Left lung (tissue), 10 donors: ENCODE measurements around the gene ARSD. TPM values are rescaled to one million over a fixed set of nuclear protein-coding genes. Genes with fewer than 3 reads are reported as not detected.
A peak's percentile ranks its signal among the peaks of the same experiment; 100 is the strongest.
"Not testable (repeated sequence)": the region's sequence is repeated elsewhere in the genome, so short reads cannot be mapped to it uniquely, and the experiment has no call there.

Experiments
- ATAC-seq: fragments of 200-7000 bp; cut with Tn5 transposase; one replicate; pipeline ENCODE4 v1.9.1; 2020; ENCODE audit warnings: moderate library complexity
- DNase-seq, 4 donors: peaks; one replicate each; pipeline ENCODE4 v3.0.0-alpha.2; 2013 to 2020
- H3K27ac ChIP-seq, 2 donors: fragments of 200-600 bp; sonication (generic) in 1 of 2; one replicate each; pipeline versions ENCODE4 v1.5.0 to v1.8.0; 2020 to 2021
- H3K27me3 ChIP-seq, 2 donors: fragments of 200-600 bp; sonication (generic) in 1 of 2; one replicate each; pipeline versions ENCODE4 v1.5.0 to v1.8.0; 2020 to 2021
- H3K36me3 ChIP-seq, 2 donors: fragments of 200-600 bp; sonication (generic) in 1 of 2; one replicate each; pipeline versions ENCODE4 v1.5.0 to v1.8.0; 2020 to 2021
- H3K4me1 ChIP-seq, 2 donors: fragments of 200-600 bp; one replicate each; pipeline ENCODE4 v1.8.0; 2021
- H3K4me3 ChIP-seq, 2 donors: fragments of 200-600 bp; sonication (generic) in 1 of 2; one replicate each; pipeline versions ENCODE4 v1.5.0 to v1.8.0; 2020 to 2021; ENCODE audit warnings: mild to moderate bottlenecking in 1 of 2
- H3K9me3 ChIP-seq, 2 donors: fragments of 200-600 bp; sonication (generic) in 1 of 2; one replicate each; pipeline versions ENCODE4 v1.5.0 to v1.8.0; 2020 to 2021
- CTCF ChIP-seq, 2 donors: fragments of 200-600 bp; sonication (generic) in 1 of 2; IDR thresholded peaks; one replicate each; pipeline versions ENCODE4 v1.5.0 to v1.8.0; 2021; ENCODE audit warnings: antibody characterized with exemption in 2 of 2
- intact Hi-C, 2 donors: fragments of 100-400 bp; cut with DNase I; formaldehyde crosslinking; loops; one replicate each; pipeline versions ENCODE4 v1.11.2 to v1.14.2; 2022
- polyA plus RNA-seq, 6 donors: library from polyadenylated mRNA; unstranded; fragments of 120-200 nt; gene quantifications; one replicate each; pipeline ENCODE4 v1.2.1, GENCODE V29; 2013; ENCODE audit not compliant: insufficient read length in 6 of 6
- total RNA-seq, 2 donors: library from RNA; stranded (reverse); fragmentation: NEBNext Ultra II Directional; extraction: Animal tissue kit (Norgen Biotek cat#: 25700); gene quantifications; one replicate each; pipeline ENCODE4 v1.2.1, GENCODE V29; 2021
- donor health status: DM: no; HTN: yes; CAD: no.
- donor health status: DM: no; HTN: no; CAD: no.

Gene ARSD
- total and polyA plus RNA-seq, 8 donors = 22.7 to 65.2 (median 52.6) TPM

GRCh38 chrX:2897311-2897689 is 31.8 kb downstream of the ARSD start:
- no peak for DNase-seq
- H3K4me3 ChIP-seq = no peak overlapping the region
- TF ChIP-seq CTCF (IDR thresholded peaks at IDR 0.05) = no peak
- H3K27ac ChIP-seq = no peak overlapping the region
- H3K9me3 ChIP-seq = no peaks in the 10 kb centered on the region
- H3K4me1 ChIP-seq = peaks cover 0 to 11% of the 10 kb centered on the region in 2 donors
- H3K27me3 ChIP-seq = no peaks in the 10 kb centered on the region
- peak; percentile 38 for ATAC-seq
- no peaks in the 10 kb centered on the region for H3K36me3 ChIP-seq
- intact Hi-C loops = no loop called here

GRCh38 chrX:2894885-2895292 is 34.2 kb downstream of the ARSD start:
- peak in 2 of 4 donors; percentile 35 to 57 for DNase-seq
- peaks cover 0 to 11% of the 10 kb centered on the region in 2 donors for H3K4me1 ChIP-seq
- H3K9me3 ChIP-seq = no peaks in the 10 kb centered on the region
- no peaks in the 10 kb centered on the region for H3K27me3 ChIP-seq
- ATAC-seq = peak; percentile 18
- no peak overlapping the region for H3K27ac ChIP-seq
- no peak for TF ChIP-seq CTCF (IDR thresholded peaks at IDR 0.05)
- no peak overlapping the region for H3K4me3 ChIP-seq
- intact Hi-C loops = no loop called here
- no peaks in the 10 kb centered on the region for H3K36me3 ChIP-seq

- ATAC-seq (no peak), DNase-seq (no peak)
- Histone ChIP-seq H3K9me3 (no peaks in the 10 kb centered on the region), H3K27me3 (no peaks in the 10 kb centered on the region), H3K4me1 (peaks cover 0 to 11% of the 10 kb centered on the region in 2 donors), H3K4me3 (no peak overlapping the region), H3K27ac (no peak overlapping the region), H3K36me3 (no peaks in the 10 kb centered on the region)
- no peak for TF ChIP-seq CTCF (IDR thresholded peaks at IDR 0.05)
- intact Hi-C loops = no loop called here
Observed at GRCh38 chrX:2892816-2893215, 36.3 kb downstream of the ARSD start.

- H3K9me3 ChIP-seq, H3K4me3 ChIP-seq, H3K4me1 ChIP-seq, H3K27ac ChIP-seq, H3K36me3 ChIP-seq, ATAC-seq, DNase-seq, H3K27me3 ChIP-seq, intact Hi-C loops: not testable (repeated sequence)
Observed at GRCh38 chrX:2890536-2891460, 38.3 kb downstream of the ARSD start.

GRCh38 chrX:2889706-2890490 is 39.2 kb downstream of the ARSD start:
- H3K36me3 ChIP-seq, H3K27me3 ChIP-seq, intact Hi-C loops, H3K4me1 ChIP-seq, H3K9me3 ChIP-seq: not testable (repeated sequence)
- Histone ChIP-seq H3K4me3 (peak overlapping the region; percentile 21 to 36), H3K27ac (peak overlapping the region in 1 of 2 donors; percentile 28)
- peak; percentile 82 for ATAC-seq
- peak in 1 of 4 donors; percentile 29 for DNase-seq
- TF ChIP-seq CTCF (IDR thresholded peaks at IDR 0.05) = peak in 1 of 2 donors; percentile 10
